GM21423 (cell line): ENCODE measurements around the gene CIART.
"Not testable (repeated sequence)": the region's sequence is repeated elsewhere in the genome, so short reads cannot be mapped to it uniquely, and the experiment has no call there.

ENCODE experiments used
- ATAC-seq: cut with Tn5 transposase; IDR thresholded peaks from one replicate; pipeline ENCODE4 v1.9.1; 2021; ENCODE audit warnings: mild to moderate bottlenecking, moderate library complexity; ENCODE audit not compliant: unreplicated experiment

CIART gene, protein sequence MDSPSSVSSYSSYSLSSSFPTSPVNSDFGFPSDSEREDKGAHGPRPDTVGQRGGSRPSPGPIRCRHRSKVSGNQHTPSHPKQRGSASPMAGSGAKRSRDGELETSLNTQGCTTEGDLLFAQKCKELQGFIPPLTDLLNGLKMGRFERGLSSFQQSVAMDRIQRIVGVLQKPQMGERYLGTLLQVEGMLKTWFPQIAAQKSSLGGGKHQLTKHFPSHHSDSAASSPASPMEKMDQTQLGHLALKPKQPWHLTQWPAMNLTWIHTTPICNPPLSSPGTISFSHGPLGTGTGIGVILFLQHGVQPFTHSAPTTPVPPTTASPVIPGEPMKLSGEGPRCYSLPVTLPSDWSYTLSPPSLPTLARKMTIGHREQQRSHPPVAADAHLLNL

DNA sequence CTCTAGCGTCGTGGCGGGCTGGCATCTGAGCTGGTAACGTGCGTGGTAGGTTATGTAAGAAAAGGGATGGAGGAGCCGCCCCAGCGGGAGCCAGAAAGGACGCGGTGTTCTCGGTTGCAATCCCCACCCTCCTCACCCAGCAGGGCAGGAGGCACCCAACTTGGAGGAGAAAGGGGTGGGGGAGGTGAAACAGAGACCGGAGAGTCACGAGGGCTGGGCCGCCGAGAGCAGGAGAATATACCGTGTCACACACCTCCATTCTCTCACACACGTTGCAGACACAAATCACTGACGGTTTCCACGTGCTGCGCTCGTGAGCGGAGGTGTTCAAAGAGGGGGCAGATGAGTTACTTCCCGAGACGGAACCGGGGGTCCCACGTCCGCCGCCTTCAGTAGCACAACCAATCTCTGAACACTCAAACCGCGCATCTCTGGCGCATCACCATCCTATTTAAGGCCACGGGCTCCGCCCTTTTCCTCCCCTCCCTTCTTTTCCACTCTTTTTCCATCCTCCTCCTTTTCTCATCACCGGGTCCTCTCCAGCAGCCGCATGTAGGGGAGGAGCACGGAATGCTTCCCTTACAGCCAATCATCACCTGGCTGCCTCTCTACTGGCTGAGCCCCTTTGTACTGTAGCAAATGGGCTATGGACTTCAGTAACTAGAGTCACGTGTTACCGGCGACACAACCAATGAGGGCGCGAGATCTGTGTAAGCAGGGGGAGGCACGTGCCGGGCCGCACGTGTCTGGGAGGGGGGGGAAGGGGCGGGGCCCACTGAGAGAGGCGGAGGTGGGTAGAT is at the start of gene CIART:
Gene CIART, plus strand, starts transcription at position 797 of the 800 bp plus-strand sequence. CDS start 714 bp downstream, outside the sequence.
- peak; percentile 57 for ATAC-seq

DNA sequence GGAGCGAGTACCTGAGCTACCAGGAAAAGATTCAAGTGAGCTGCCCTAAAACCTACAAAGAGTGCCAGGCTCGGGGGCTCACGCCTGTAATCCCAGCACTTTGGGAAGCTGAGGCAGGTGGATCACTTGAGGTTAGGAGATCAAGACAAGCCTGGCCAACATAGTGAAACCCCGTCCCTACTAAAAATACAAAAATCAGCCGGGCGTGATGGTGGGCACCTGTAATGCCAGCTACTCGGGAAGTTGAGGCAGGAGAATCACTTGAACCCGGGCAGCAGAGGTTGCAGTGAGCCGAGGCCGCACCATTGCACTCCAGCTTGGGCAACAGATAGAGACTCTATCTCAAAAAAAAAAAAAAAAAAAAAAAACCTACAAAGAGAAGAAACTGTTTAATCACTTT is 49.4 kb upstream of the CIART start:
- ATAC-seq: not testable (repeated sequence)

DNA sequence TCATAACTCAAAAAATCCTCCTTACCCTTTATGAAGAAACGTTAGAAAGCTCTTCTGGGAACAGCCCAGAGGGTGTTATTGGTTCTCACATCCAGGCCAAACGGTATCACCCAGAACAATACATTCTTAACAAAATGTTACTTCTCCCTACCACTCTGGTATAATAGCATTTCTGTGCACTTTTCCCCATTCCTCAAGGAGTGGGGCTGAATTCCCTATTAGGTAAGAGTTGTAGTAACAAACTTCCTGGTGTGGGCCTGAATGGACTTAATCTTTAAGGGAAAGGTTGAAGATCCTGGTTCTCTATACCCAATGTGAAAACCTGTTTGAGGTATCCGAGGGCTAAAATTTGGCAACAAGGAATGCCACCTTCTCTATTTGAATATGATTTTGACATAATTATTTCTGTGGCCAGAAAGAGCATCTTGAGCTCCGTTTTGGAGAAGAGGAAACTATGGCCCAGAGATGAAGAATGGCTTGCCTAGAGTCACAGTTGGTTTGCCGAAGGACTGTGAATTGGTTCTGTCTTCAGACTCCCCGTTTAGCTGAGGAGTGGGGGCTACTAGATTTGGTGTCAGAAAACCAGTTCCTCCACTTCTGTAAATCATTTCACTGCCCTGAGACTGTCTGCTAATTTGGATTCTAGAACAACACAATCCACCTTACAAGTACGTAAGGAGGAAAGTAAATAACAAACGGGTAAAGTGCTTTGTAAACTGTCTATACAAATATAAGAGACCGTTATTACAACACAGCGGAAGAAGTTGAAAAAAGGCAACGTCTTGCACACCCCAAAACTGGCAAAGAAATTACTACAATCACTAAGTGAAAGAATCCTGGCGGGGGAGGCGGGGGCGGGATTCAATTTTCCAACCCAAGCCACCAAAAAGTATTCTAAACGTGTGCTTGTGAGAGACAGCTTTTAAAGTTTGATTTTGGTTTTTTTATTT is 48.7 kb upstream of the CIART start:
- ATAC-seq: no peak

DNA sequence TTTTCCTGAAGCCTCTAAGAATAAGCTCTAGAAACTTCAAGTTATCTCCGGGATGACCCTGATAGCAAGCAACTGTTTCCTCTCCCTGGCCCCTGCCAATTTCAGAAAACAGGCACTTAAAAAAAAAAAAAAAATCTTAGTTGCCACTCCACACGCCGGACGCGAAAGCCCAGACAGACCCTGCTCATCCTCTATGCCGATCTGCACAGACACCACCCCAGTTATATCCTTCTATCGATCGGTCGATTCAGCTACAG is 48.1 kb upstream of the CIART start:
- no peak for ATAC-seq

DNA sequence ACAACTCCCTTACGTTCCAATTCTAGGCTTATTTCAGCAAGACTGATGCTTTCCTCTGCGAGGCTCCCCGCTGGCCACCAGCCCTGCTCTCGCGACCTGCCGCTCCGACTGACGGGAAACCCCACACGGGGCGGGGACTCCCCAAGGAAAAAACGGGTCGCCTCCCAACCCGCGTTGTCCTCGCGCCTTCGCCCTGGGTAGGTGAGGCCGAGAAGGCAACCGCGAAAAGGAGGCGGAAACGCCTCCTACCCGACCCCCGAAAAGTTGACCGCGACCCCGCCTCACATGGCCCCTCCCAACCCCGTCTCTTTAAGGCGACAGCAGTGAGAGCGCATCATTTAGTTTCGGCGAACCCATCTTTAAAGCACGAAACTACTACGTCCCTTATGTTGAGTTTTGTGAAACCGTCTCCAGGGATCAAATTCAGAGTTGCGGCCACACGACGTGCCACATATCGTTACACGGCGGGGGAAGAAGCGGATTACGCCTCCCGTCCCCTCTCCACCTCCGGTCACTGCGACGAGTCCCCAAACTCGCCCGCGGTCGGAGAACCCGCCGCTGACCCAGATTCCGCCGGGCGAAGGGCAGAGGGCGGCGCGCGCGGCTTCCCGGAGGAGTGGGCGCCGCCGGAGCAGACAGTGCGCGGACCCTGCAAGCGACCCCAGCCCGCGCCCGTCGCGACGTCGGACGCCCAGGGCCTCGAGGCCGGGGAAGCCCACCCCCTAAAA is 47.6 kb upstream of the CIART start:
- peak; percentile 43 for ATAC-seq

DNA sequence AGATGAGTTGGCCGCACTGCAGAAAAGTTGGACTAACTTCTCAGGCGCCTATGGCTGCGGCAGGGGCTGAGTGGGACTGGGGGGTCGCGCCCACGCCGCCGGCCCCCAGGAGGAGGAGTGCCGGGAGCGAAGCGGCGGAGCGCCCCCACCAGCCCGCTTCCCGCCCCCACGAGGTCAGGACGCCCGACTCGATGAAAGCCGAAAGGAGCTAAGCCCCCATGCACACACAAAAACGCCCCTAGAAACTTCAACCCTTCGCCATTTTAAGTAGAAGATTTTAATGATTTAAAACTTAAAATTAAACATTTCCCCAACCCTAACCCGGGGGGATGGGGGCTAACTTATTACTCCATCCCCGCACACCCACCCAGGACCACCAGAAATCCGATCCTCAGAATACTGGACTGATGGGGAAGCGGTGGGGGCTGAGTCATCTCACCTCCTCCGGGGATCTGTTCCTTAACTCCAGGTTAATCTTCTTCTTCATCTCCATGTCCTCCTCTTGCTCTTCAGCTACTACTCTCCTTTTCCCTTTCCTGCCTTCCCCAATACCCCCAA is 47.0 kb upstream of the CIART start:
- ATAC-seq: no peak

DNA sequence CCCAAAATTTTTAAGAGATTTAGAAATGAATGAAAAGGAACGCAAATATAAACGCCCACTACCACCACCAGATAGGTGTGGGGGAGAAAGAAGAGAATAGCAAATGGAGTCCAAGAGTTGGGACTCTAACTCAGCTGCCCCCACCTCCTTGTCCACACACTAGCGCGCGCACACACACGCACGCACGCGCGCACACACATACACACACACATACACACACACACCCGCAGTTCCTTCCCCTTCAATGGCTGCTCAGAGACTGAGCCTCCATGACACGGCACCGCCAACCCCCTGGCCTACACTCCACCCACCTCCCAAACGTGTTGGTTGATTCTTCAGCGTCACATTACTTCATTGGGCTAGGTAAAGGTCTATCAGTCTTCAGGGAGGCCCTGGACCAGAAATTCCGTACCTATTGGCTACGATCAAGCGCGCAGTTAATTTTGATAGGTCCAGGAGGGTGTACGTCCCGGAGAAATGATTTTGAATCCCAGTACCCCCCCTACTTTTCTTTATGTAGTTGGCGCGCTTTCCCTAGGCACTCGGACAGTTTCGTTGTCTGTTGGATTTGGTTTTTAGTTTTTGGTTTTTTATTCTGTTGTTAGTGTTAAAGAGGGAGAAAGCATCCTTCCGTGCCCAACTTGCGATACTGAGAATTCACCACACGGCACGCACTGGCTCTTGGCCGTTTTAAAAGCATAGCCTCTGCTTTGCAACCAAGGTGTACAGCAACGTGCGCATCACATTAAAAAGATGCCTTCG is 46.3 kb upstream of the CIART start, which contains the start of gene ANP32E:
Gene ANP32E, minus strand, starts transcription at position 261 of the 762 bp plus-strand sequence. CDS start 326 bp downstream, outside the sequence.
- peak; percentile 86 for ATAC-seq

DNA sequence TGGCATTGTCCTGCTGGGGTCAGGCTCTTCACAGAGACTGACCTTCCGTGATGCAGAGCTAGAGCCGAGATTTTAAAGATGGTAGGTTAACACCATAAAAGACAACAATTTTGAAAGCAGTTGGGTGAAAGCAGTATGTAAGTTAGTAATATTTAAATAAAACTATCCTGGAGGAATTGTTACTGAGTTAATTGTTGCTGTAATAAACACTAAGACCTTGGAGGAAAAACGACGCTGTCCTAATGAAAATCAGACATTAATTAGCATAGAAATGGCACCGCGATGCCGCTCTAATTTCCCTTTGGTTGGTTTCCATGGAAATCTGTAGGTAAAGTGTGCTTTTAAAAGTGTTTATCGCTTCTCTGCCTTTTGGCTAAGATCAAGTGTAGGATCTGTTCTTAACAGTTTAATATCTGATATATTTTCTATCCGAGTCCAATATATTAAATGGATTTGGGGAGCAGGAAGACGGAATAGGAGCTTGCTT is 45.7 kb upstream of the CIART start:
- ATAC-seq: no peak

DNA sequence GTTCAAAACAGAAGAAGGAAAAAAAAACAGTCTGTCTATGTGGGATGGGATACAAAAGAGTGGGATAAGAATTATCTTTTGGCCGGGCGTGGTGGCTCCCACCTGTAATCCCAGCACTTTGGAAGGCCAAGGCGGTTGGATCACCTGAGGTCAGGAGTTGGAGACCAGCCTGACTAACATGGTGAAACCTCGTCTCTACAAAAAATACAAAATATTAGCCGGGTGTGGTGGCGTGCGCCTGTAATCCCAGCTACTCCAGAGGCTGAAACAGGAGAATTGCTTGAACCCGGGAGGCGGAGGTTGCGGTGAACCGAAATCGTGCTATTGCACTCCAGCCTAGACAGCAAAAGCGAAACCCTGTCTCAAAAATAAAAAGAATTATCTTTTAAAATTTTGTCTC is 45.2 kb upstream of the CIART start:
- ATAC-seq: not testable (repeated sequence)

DNA sequence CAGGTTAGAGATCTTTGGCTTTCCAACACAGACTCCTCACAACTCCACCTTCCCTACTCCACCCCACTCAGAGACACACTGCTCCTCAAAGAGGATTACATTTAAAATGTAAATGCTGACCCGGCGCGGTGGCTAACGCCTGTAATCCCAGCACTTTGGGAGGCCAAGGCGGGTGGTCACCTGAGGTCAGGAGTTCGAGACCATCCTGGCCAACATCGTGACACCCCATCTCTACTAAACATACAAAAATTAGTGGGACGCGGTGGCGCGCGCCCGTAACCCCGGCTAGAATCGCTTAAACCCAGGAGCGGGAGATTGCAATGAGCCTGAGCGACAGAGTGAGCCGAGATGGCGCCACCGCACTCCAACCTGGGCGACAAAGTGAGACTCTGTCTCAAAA is 44.6 kb upstream of the CIART start:
- ATAC-seq: no peak

DNA sequence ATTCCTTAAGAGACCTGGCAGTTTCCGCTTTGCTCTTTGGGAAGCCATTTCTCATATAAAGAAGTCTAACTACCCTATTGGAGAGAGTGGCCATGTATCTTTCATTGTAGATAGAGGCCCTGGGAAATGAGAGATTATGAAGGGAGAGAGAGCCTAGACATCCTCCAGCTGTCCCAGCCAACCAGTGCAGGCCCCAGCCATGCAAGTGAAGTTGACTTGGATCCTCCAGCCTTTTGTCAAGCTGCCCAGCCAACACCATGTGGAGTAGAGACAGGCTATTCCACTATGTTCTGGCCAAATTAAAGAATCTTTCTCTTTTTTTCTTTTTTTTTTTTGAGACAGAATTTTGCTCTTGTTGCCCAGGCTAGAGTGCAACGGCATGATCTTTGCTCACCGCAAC is 39.4 kb upstream of the CIART start:
- no peak for ATAC-seq

DNA sequence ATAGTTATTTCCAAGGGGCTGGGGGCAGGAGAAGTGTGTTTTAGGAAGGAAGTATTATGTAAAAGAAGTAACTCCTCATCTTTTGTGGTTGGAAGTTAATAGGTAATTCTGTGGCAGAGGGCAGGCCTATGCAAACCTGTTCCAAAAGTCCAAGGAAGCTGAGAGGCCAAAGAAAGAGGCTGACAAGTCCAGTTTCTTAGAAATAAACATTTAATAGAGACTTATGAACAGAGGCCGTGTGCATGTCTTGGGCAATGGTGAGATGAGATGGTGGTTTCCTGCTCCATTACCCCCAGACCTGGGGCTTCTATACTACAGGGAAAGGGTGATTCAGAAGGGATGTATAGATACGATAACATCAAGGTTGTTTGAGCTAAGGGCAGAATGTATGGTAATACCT is 32.4 kb upstream of the CIART start:
- ATAC-seq: no peak

DNA sequence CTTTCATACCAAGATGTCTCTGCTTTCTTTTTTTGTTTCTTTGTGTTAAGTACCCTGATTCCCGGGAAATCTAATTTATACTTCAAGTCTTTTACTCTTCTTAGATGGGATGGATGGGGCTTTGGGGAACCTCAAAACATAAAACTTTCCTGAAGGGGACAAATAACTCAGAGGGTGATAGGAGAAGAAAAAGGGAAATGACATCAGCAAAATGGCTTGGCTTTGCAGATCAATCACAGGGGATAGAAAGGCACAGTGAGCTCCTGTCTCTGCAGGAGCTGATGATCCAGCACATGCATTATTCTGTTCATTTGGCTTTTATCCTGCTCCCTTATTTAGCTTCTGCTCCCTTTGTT is 26.2 kb upstream of the CIART start:
- ATAC-seq: no peak

DNA sequence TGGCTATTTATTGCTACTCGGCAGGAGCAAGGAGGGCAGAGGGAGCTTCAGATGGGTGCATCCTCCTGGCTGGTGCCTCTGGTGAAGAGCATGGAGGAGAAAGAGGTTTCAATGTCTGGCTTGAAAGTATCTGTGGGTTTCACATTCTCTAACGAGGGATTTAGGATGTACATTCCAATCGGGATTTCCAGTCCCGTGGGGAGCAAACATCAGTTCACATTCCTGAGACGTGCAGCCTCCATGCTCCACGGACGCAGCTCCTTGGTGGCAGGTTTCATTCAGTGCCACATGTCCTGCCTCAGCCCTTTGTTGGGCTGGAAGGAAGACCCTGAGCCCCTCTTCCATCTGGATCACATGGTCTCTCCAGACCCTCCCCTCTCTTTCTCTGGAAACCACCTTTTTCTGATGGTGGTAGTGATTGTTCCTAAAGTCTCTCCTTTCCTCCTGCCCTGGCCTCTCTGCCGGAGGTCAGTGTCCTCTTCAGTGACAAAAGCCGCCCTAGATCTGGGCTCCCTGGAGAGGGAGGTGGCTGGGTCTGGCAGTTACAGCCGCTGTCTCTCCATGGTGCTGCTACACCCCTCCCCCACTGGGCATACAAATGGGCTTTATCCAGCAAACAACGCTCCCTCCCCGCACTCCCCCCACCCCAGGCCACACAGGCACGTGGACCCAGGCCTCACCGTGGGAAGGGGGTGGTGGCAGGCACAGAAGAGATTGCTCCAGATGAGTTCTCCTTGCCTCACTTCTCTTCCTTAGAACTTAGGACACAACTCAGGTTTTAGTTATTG is 25.6 kb upstream of the CIART start:
- ATAC-seq: no peak

DNA sequence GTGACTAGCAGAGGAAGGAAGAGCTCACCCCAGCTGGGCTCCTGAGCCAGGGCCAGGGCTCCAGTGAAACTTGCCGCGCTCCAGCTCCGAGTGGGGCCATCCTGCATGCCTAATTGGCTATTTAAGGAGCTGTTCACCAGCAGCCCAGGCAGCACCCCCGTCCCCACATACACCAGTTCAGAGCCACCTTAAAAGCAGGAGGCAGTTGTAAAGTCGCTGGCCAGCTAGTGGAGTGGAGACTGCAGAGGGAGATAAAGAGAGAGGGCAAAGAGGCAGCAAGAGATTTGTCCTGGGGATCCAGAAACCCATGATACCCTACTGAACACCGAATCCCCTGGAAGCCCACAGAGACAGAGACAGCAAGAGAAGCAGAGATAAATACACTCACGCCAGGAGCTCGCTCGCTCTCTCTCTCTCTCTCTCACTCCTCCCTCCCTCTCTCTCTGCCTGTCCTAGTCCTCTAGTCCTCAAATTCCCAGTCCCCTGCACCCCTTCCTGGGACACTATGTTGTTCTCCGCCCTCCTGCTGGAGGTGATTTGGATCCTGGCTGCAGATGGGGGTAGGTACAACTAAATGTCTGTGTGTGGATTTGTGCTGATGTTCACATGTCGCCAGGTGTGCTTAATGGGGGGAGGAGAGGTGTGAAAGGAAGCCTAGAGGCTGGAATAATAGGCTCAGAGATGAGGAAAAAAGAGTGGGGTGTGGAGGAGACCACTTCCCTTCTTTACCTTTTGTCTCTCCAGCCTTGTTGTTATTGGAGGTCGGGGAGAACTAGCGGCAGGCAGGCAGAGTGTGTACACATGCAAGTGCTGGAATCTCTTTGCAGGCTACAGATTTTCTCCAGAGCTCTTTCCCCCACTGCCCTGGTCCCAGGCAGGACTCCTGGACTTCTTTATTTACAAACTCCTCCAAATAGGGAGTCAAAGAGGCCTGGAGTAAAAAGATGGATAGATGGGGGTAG is 24.4 kb upstream of the CIART start, which contains the start of gene CA14:
Gene CA14, plus strand, starts transcription at position 151 of the 962 bp plus-strand sequence. Its CDS starts 355 bp downstream, at position 506.
- ATAC-seq: no peak

DNA sequence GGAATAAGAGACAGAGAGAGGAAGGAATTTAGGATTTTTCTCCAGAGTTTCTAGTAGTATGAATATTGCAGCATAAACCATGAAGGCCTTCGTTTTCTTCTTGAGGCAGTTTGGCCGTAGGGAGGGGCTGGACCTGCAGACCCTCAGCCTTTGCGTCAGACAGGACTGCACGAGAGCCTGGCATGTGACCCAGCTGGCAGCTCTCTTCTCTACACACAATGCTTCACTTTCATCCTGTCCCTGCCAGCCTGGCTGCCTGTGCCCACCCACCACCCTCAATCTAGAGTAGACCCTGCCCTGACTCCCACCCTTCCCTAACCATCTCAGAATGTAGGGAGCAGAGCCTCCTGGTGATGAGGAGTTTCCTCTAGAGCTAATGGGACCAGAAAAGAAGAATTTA is 23.1 kb upstream of the CIART start:
- ATAC-seq: no peak
